Measurements from ENCODE around the gene SPDL1.

Gene SPDL1

GRCh38 chr5:169549453-169550100, 34.0 kb upstream of the SPDL1 start:
- no peak overlapping the region for H3K9ac ChIP-seq (ENCODE audit: low read depth, low read length)
- H3K36me3 ChIP-seq (ENCODE audit: control insufficient read depth, insufficient read depth, low read length) = no peaks in the 10 kb centered on the region
- no peak overlapping the region for H3K27ac ChIP-seq (ENCODE audit: low read depth, low read length)
- no peaks in the 10 kb centered on the region for H3K4me1 ChIP-seq (ENCODE audit: control insufficient read depth, insufficient read depth, low read length)
- no peaks in the 10 kb centered on the region for H3K9me3 ChIP-seq (ENCODE audit: control insufficient read depth, insufficient read depth, low read length)
- H3K27me3 ChIP-seq (ENCODE audit: control insufficient read depth, insufficient read depth, low read length) = no peaks in the 10 kb centered on the region
- H3K4me3 ChIP-seq (ENCODE audit: low read depth, low read length) = no peak overlapping the region

GRCh38 chr5:169550227-169550626, 33.3 kb upstream of the SPDL1 start:
- H3K9me3 ChIP-seq (ENCODE audit: control insufficient read depth, insufficient read depth, low read length) = no peaks in the 10 kb centered on the region

DNA sequence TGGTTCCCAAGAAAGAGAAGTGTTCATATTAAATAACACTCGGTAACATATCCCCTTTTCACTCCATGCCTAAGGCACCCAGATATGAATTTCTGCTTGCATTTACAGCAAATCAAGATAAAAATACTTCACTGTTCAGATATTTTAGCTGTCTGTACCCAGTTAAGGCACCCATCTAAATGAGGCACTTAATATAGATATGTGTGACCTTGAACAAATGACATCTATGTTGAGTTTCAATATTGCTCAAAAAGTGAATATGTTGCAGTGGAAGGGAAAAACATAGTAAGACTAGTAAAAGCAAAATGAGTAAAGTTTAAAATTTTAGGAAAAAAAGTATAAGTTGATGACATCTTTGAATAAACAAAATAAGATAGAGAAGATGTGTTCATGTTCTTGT, 32.4 kb upstream of the SPDL1 start:
- Histone ChIP-seq H3K9ac (ENCODE audit: low read depth, low read length) (no peak overlapping the region), H3K27me3 (ENCODE audit: control insufficient read depth, insufficient read depth, low read length) (no peaks in the 10 kb centered on the region), H3K36me3 (ENCODE audit: control insufficient read depth, insufficient read depth, low read length) (no peaks in the 10 kb centered on the region), H3K4me3 (ENCODE audit: low read depth, low read length) (no peak overlapping the region), H3K9me3 (ENCODE audit: control insufficient read depth, insufficient read depth, low read length) (no peaks in the 10 kb centered on the region), H3K27ac (ENCODE audit: low read depth, low read length) (no peak overlapping the region), H3K4me1 (ENCODE audit: control insufficient read depth, insufficient read depth, low read length) (no peaks in the 10 kb centered on the region)

More at GRCh38 chr5:169550227-169550626, 33.3 kb upstream of the SPDL1 start:
- H3K36me3 ChIP-seq (ENCODE audit: control insufficient read depth, insufficient read depth, low read length) = no peaks in the 10 kb centered on the region
- no peaks in the 10 kb centered on the region for H3K4me1 ChIP-seq (ENCODE audit: control insufficient read depth, insufficient read depth, low read length)
- H3K27ac ChIP-seq (ENCODE audit: low read depth, low read length) = no peak overlapping the region
- H3K4me3 ChIP-seq (ENCODE audit: low read depth, low read length) = no peak overlapping the region
- no peaks in the 10 kb centered on the region for H3K27me3 ChIP-seq (ENCODE audit: control insufficient read depth, insufficient read depth, low read length)
- no peak overlapping the region for H3K9ac ChIP-seq (ENCODE audit: low read depth, low read length)

DNA sequence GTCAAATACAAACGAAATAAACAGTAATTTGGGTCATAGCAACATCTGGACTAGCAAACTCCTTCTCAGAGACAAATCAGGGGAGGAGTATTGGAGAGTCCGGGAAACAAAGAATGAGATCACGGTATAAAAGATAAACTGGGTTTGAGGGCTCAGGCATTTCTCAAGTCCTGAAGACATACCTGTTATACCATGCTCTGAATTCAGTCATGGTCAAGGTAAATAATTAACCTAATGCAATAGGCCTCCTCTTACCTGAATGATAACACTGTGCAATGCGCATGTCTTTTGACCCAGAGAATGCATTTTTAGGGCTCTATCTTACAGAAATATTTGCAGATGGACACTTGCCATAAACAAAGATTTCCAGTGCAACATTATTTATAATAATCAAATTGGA, 31.9 kb upstream of the SPDL1 start:
- Histone ChIP-seq H3K9ac (ENCODE audit: low read depth, low read length) (no peak overlapping the region), H3K4me3 (ENCODE audit: low read depth, low read length) (no peak overlapping the region), H3K27me3 (ENCODE audit: control insufficient read depth, insufficient read depth, low read length) (no peaks in the 10 kb centered on the region), H3K27ac (ENCODE audit: low read depth, low read length) (no peak overlapping the region), H3K4me1 (ENCODE audit: control insufficient read depth, insufficient read depth, low read length) (no peaks in the 10 kb centered on the region), H3K9me3 (ENCODE audit: control insufficient read depth, insufficient read depth, low read length) (no peaks in the 10 kb centered on the region), H3K36me3 (ENCODE audit: control insufficient read depth, insufficient read depth, low read length) (no peaks in the 10 kb centered on the region)

GRCh38 chr5:169554251-169554650, 29.3 kb upstream of the SPDL1 start:
- Histone ChIP-seq H3K27me3 (ENCODE audit: control insufficient read depth, insufficient read depth, low read length) (no peaks in the 10 kb centered on the region), H3K9me3 (ENCODE audit: control insufficient read depth, insufficient read depth, low read length) (peaks cover 5% of the 10 kb centered on the region; the same call in 1 of the 2 replicates), H3K4me3 (ENCODE audit: low read depth, low read length) (no peak overlapping the region), H3K36me3 (ENCODE audit: control insufficient read depth, insufficient read depth, low read length) (no peaks in the 10 kb centered on the region), H3K4me1 (ENCODE audit: control insufficient read depth, insufficient read depth, low read length) (no peaks in the 10 kb centered on the region), H3K9ac (ENCODE audit: low read depth, low read length) (no peak overlapping the region), H3K27ac (ENCODE audit: low read depth, low read length) (no peak overlapping the region)

- Histone ChIP-seq H3K9ac (ENCODE audit: low read depth, low read length) (no peak overlapping the region), H3K9me3 (ENCODE audit: control insufficient read depth, insufficient read depth, low read length) (peaks cover 5% of the 10 kb centered on the region; the same call in 1 of the 2 replicates), H3K27ac (ENCODE audit: low read depth, low read length) (no peak overlapping the region), H3K4me1 (ENCODE audit: control insufficient read depth, insufficient read depth, low read length) (no peaks in the 10 kb centered on the region), H3K36me3 (ENCODE audit: control insufficient read depth, insufficient read depth, low read length) (no peaks in the 10 kb centered on the region), H3K27me3 (ENCODE audit: control insufficient read depth, insufficient read depth, low read length) (no peaks in the 10 kb centered on the region), H3K4me3 (ENCODE audit: low read depth, low read length) (no peak overlapping the region)
These were observed 25.7 kb upstream of the SPDL1 start for GRCh38 chr5:169557838-169558237.

- no peaks in the 10 kb centered on the region for H3K36me3 ChIP-seq (ENCODE audit: control insufficient read depth, insufficient read depth, low read length)
- no peaks in the 10 kb centered on the region for H3K4me1 ChIP-seq (ENCODE audit: control insufficient read depth, insufficient read depth, low read length)
- H3K9ac ChIP-seq (ENCODE audit: low read depth, low read length) = no peak overlapping the region
- H3K4me3 ChIP-seq (ENCODE audit: low read depth, low read length) = no peak overlapping the region
- no peak overlapping the region for H3K27ac ChIP-seq (ENCODE audit: low read depth, low read length)
- no peaks in the 10 kb centered on the region for H3K27me3 ChIP-seq (ENCODE audit: control insufficient read depth, insufficient read depth, low read length)
- peaks cover 5% of the 10 kb centered on the region; the same call in 1 of the 2 replicates for H3K9me3 ChIP-seq (ENCODE audit: control insufficient read depth, insufficient read depth, low read length)
These were observed 21.7 kb upstream of the SPDL1 start for GRCh38 chr5:169561893-169562292.

- no peak overlapping the region for H3K9ac ChIP-seq (ENCODE audit: low read depth, low read length)
- H3K9me3 ChIP-seq (ENCODE audit: control insufficient read depth, insufficient read depth, low read length) = no peaks in the 10 kb centered on the region
- H3K27me3 ChIP-seq (ENCODE audit: control insufficient read depth, insufficient read depth, low read length) = no peaks in the 10 kb centered on the region
- H3K4me1 ChIP-seq (ENCODE audit: control insufficient read depth, insufficient read depth, low read length) = no peaks in the 10 kb centered on the region
- H3K4me3 ChIP-seq (ENCODE audit: low read depth, low read length) = no peak overlapping the region
- H3K36me3 ChIP-seq (ENCODE audit: control insufficient read depth, insufficient read depth, low read length) = no peaks in the 10 kb centered on the region
- no peak overlapping the region for H3K27ac ChIP-seq (ENCODE audit: low read depth, low read length)
These were observed 20.2 kb upstream of the SPDL1 start for GRCh38 chr5:169563369-169563768.

GRCh38 chr5:169566202-169566601, 17.4 kb upstream of the SPDL1 start:
- H3K4me3 ChIP-seq (ENCODE audit: low read depth, low read length) = no peak overlapping the region
- no peak overlapping the region for H3K27ac ChIP-seq (ENCODE audit: low read depth, low read length)
- no peaks in the 10 kb centered on the region for H3K9me3 ChIP-seq (ENCODE audit: control insufficient read depth, insufficient read depth, low read length)
- H3K27me3 ChIP-seq (ENCODE audit: control insufficient read depth, insufficient read depth, low read length) = no peaks in the 10 kb centered on the region; the same call in 1 of the 2 replicates
- no peak overlapping the region for H3K9ac ChIP-seq (ENCODE audit: low read depth, low read length)
- H3K36me3 ChIP-seq (ENCODE audit: control insufficient read depth, insufficient read depth, low read length) = no peaks in the 10 kb centered on the region
- no peaks in the 10 kb centered on the region for H3K4me1 ChIP-seq (ENCODE audit: control insufficient read depth, insufficient read depth, low read length)

DNA sequence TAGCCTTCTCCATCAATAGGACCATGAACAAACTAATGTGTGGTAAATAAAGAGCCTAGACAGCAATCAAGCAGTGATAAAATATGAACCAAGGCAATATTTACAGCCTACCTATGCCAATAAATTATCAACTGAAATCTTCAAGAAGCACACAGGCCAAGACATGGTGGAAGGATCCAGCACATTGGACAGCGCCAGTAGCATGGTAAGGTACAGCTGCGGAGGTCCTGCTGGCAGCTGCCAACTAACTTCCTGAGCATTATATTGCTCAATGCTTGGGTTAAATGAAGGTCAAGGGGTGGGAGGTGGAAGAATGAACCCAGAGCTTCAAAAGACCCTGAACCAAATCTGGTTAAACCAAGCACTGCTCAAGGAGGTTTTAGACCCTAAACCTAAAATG, 16.5 kb upstream of the SPDL1 start:
- Histone ChIP-seq H3K27ac (ENCODE audit: low read depth, low read length) (no peak overlapping the region), H3K4me1 (ENCODE audit: control insufficient read depth, insufficient read depth, low read length) (no peaks in the 10 kb centered on the region), H3K36me3 (ENCODE audit: control insufficient read depth, insufficient read depth, low read length) (no peaks in the 10 kb centered on the region), H3K9ac (ENCODE audit: low read depth, low read length) (no peak overlapping the region), H3K27me3 (ENCODE audit: control insufficient read depth, insufficient read depth, low read length) (no peaks in the 10 kb centered on the region; the same call in 1 of the 2 replicates), H3K4me3 (ENCODE audit: low read depth, low read length) (no peak overlapping the region), H3K9me3 (ENCODE audit: control insufficient read depth, insufficient read depth, low read length) (no peaks in the 10 kb centered on the region)

DNA sequence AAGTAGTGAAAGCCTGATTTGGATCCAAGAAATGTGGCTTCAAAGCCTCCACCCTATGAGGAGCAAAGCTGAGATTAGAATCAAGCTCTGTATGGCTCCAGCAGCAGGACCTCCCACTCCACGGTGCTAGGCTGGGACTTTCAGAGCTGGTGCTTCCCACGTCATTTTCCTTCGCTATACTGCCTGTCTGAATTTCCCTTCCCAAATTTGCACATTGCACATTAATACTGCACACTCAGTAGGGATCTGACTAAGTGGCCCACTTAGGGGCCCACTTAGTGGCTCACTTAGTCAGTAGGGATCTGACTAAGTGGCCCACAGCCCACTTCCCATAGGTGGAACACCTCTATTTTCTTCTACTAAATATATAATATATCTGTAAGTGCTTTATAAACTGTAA, 14.1 kb upstream of the SPDL1 start:
- H3K4me1 ChIP-seq (ENCODE audit: control insufficient read depth, insufficient read depth, low read length) = no peaks in the 10 kb centered on the region
- no peak overlapping the region for H3K4me3 ChIP-seq (ENCODE audit: low read depth, low read length)
- no peaks in the 10 kb centered on the region for H3K36me3 ChIP-seq (ENCODE audit: control insufficient read depth, insufficient read depth, low read length)
- no peak overlapping the region for H3K27ac ChIP-seq (ENCODE audit: low read depth, low read length)
- H3K9me3 ChIP-seq (ENCODE audit: control insufficient read depth, insufficient read depth, low read length) = no peaks in the 10 kb centered on the region
- no peaks in the 10 kb centered on the region; the same call in 1 of the 2 replicates for H3K27me3 ChIP-seq (ENCODE audit: control insufficient read depth, insufficient read depth, low read length)
- no peak overlapping the region for H3K9ac ChIP-seq (ENCODE audit: low read depth, low read length)
